ENCODE results near the gene WTIP.
"Not testable (repeated sequence)": the region's sequence is repeated elsewhere in the genome, so short reads cannot be mapped to it uniquely, and the experiment has no call there.

The WTIP gene

GRCh38 chr19:34504273-34504808 is 22.8 kb downstream of the WTIP start:
- no peak for DNase-seq

GRCh38 chr19:34504809-34505291 is 23.3 kb downstream of the WTIP start:
- DNase-seq = no peak

DNA sequence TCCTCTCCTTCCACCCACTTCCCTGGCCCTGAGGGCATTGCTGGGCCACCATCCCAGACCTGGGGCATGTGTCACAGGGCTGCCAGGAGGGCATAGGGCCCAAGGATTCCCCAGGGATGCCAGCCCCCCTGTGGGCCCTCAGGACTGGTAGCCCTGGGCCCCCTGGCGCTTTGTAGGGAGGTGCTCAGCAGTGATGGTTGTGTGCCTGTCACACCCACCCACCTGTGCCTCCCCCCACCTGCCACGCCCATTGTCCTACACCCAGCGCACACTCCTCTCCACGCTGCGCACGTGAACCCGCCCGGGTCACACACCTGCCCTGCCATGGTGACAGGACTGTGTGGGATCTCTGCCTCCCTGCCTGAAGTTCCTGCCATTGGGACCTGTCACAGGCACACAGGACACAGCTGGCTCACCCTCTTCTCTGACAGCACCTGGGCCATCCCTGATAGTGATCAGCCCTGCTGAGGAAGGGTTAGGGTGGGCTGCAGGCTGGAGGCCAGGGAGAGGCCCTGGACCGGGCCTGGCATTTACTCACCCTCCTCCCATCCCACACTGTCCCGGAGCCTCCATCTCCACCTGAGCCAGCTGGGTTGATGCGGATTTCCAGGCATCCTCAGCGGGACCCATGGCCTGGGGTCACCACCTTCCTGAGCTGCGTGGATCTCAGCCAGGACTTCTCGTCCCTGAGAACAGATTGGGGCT is 23.9 kb downstream of the WTIP start:
- no peak for DNase-seq

- DNase-seq = no peak
These were observed 24.4 kb downstream of the WTIP start for GRCh38 chr19:34506026-34506370.

GRCh38 chr19:34507414-34508067 is 26.0 kb downstream of the WTIP start:
- no peak for DNase-seq

DNA sequence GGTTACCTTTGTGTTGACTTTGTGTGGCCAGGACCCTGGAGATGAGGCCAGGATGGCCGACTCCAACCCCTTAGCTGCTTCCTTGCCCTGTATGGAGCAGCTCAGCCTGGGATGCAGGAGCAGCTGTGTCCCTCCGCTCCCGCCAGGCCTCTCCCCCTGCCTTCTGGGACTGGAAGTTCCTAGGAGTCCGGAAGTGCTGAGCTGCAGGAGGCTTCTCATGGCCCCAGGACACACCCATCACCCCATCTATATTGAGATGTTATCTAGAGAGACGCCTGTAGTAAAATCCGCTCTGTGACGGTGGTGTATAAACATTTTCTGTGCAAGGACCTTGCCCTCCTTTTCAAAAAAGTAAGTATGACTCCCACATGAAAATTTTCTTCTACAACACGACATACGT is 27.0 kb downstream of the WTIP start:
- no peak for DNase-seq

GRCh38 chr19:34510904-34511303 is 29.3 kb downstream of the WTIP start:
- not testable (repeated sequence) for DNase-seq

DNA sequence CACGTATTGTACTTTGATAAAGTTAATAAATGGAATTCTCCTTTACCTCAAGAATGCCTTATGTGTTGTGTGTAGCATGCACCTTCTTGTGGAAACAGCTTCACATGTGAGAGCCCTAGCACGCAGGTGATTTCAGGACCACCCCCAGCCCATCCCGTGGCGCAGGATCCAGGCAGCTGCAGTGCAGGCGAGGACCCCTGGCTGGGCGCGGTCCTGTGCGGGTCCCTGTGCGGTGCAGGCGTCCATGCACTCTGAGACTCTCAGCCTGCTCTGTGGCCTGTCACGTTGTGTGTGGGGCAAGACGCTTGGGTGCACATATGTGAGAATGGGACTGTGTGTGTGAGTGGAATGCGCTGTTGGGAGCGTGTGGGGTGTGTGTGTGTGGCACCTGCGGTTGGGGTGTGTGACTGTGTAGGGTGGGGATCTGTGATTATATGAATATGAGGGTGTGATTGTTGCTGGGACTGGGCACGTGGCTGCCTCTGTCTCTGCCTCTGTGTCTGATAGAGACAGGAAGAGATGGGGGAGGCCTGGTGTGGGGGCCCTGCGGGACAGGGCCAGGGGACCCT is 30.8 kb downstream of the WTIP start:
- DNase-seq = no peak

DNA sequence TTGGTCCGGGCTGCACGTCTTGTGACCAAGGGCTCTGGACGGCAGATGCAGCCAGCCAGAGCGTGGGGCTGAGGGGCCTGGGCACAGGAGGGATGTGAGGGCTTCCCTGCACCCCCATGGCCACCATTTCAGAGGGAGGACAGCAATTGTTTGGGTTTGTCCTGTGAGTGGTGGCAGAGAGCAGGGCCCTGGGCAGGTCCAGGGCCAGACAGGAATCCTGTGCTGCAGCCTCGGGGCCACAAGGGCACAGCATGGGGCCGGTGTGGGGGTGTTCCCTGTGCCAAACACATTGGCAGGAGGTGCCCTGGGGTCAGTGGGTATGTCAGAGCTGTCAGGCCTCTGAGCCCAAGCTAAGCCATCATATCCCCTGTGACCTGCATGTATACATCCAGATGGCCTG is 32.2 kb downstream of the WTIP start:
- no peak for DNase-seq

- no peak for DNase-seq
These were observed 38.0 kb downstream of the WTIP start for GRCh38 chr19:34519602-34520001.

DNA sequence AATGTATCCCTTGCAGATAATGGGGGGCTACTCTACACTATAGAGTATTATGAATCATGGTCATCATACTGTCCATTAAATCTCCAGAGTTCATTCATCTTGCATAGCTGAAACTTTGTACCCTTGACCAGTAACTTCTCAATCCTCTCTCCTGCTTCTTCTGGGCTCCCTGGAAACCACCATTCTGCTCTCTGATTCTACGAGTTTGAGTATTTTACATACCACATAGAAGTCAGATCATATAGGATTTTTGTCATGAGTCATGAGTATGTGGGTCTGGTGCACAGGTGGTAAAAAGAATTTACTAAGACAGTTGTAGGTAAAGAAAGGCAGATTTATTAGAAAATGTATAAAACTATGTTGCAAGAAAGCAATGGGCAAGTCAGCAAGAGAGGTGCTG is 41.9 kb downstream of the WTIP start:
- no peak for DNase-seq

GRCh38 chr19:34525001-34525400 is 43.4 kb downstream of the WTIP start:
- no peak for DNase-seq

DNA sequence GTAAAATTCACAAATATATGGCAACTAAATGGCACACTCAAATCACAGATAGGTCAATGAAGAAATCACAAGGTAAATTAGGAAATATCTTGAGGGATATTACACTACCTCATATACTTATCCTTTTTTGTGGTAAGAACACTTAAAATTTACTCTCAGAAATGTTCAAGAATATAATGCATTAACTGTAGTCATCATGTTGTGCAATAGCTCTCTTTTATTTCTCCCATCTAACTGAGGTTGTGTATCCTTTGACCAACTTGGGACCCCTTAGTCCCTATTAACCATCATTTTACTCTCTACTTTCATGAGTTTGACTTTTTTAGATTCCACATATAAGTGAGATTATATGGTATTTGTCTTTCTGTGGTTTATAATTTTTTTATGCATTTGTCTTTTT is 52.6 kb downstream of the WTIP start:
- no peak for DNase-seq

- no peak for DNase-seq
These were observed 57.8 kb downstream of the WTIP start for GRCh38 chr19:34539396-34539795.

DNA sequence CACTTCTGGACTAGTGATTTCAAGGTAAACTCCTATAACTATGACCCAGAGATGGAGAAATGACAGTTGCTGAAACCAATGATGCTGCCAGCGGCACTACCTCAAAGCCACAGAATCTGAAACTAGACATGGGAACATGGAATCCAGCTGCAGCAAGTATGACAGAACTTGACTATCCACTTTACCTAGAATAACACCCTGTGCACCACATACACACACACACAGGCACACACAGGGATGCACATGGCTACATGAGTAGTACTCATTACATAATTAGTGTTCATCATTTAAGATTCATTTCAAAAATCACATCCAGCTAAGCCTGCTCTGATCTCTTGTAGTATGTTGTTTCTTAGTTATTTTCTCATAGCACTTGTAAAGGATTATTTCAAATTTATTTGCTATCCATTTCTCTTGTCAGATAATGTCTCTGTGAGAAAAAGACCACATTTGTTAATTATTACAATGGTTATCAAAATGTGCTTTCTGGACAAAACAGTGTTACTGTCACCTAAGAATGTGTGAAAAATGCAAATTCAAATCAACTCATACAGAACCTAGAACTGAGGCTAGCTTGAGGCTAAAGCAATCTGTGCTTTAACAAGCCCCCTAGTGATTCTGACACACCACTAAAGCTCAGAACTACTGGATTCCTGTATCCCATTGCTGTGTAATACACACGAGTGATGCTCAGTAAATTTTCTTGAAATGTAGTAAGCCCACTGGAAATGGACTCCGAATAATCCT is 59.4 kb downstream of the WTIP start:
- no peak for DNase-seq

DNA sequence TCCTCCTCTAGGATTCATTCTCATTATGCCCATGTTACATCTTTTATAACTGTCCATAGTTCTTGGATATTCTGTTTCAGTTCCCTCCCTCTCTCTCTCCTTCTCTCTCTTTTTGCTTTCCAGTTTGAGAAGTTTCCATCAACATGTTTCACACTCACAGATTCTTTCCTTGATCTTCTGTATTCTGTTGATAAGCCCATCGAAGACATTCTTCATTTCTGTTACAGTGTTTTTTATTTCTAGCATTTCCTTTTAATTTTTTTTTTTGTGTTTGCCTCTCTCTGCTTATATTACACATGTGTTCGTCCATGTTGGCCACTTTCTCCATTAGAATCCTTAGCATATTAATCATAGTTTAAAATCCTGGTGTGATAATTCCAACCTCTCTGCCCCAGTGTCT is 68.3 kb downstream of the WTIP start:
- no peak for DNase-seq

DNA sequence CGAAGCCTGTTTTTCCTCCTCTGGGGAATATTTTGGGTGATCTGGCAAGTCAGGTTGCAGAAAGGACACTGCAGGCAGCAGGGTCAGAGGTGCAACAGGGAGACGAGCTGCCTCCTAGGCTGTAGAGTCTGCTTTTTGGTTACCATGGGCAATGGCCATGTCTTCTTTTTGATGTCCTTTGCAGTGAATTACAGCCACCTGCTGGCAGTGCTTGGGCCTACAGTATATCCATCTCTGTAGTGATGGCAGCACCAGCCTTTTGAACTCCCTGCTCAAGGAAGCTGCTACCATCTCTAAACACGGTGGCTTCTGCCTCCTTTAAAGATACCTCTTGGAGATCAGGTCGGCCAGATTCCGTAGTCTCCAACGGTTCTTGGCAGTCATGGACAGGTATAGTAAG is 73.9 kb downstream of the WTIP start:
- DNase-seq = no peak

- DNase-seq = peak; percentile 24 to 36
These were observed 74.9 kb downstream of the WTIP start for GRCh38 chr19:34556488-34556887.

DNA sequence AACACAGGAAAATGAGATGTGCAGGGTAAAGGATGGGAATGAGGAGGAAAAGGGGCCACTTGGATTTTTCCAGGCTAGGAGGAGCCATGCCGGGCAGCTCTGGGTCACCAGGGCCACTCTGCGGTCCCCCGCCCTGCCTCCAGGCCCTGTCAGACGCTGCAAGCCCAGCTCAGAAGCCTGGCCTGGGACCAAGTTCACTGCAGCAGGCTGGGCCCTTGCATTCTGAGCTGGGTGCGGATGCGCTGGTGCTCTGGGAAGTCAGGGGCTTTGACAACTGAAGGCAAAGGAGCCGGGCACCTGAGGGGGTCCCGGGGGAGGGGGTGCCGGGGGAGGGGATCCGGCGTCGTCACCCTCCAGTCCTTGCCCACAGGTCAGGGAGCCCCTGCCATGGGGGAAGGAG is 77.5 kb downstream of the WTIP start:
- no peak for DNase-seq

DNA sequence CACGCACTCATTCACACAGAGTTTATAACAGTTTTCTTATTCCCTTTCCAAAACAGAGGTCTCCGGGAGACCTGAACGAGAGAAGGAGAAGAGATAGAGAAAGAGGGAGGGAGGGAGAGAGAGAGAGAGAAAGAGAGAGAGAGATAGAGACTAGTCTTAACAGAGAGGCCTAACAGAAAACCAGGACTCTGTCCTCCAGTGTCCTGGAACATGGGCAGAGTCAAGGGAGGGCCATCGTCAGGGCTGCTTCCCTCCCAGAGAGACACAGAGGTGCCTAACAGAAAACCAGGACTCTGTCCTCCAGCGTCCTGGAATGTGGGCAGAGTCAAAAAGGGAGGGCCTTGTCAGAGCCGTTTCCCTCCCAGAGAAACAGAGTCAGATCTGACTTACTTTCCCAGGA is 78.7 kb downstream of the WTIP start:
- DNase-seq = no peak

Data from activated CD4-positive, alpha-beta T cell treated with anti-CD3 and anti-CD28 coated beads, Interleukin-2, amount 50 U/mL, for 48 hours (primary cell).